Astrocyte of the spinal cord (primary cell): ENCODE results near the gene INAVA.

Source experiments
- DNase-seq: peaks from one replicate; pipeline ENCODE4 v3.0.0; 2011; ENCODE audit warnings: low read depth, low spot score
- H3K4me3 ChIP-seq: 2 replicates; pipeline ENCODE4 v1.5.1; 2011; ENCODE audit warnings: low read depth, mild to moderate bottlenecking, low read length, moderate library complexity
- in situ Hi-C: cut with HindIII; loops from 2 replicates; pipeline ENCODE4 v1.10.0; 2017; ENCODE audit warnings: low sequenced_read_pairs
- TF ChIP-seq, protein P1 (sequence below): IDR thresholded peaks from 2 replicates; pipeline ENCODE4 v1.5.1; 2012; ENCODE audit warnings: low read depth, mild to moderate bottlenecking, low read length, inconsistent platforms

The INAVA gene

DNA sequence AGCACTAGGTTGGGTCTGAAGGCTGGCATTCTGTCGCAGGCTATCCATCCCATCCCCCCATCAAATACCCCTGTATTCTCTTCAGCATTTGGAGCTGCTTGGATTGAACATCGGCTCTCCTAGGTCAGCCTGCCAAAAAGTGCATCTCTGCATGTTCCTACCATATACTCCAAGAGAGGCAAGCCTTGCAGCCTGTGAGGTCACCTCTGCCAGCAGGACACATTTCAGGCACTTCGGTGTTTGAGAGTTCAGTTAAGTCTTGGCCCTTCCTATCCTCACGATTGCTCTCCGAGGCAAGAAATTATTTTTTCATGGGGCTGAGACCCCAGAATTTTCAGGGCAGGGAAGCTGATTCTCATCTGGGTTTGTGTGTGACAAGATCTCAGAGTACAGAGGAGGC, 19.3 kb upstream of the INAVA start:
- no peak for DNase-seq
- in situ Hi-C loops, result no loop called here
- TF ChIP-seq, protein P1, sequence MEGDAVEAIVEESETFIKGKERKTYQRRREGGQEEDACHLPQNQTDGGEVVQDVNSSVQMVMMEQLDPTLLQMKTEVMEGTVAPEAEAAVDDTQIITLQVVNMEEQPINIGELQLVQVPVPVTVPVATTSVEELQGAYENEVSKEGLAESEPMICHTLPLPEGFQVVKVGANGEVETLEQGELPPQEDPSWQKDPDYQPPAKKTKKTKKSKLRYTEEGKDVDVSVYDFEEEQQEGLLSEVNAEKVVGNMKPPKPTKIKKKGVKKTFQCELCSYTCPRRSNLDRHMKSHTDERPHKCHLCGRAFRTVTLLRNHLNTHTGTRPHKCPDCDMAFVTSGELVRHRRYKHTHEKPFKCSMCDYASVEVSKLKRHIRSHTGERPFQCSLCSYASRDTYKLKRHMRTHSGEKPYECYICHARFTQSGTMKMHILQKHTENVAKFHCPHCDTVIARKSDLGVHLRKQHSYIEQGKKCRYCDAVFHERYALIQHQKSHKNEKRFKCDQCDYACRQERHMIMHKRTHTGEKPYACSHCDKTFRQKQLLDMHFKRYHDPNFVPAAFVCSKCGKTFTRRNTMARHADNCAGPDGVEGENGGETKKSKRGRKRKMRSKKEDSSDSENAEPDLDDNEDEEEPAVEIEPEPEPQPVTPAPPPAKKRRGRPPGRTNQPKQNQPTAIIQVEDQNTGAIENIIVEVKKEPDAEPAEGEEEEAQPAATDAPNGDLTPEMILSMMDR, result no peak
- no peak overlapping the region for H3K4me3 ChIP-seq

DNA sequence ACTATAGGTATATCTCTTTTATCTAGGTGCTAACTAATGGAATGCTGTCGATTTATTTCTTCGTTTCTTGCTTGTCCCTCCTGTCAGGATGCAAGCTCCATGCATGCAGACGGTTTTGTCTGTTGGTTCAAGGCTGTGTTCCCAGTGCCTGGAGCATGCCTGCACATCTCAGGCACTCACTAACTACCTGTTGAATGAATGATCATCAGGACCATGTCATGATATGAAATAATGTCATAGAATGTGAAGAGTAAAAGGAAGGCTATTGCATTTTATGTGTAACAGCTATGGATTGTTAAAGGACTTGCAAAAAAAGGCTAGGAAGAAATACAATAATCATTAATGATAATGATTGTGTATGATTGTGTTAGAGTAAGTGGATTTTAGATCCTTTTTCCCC, 17.7 kb upstream of the INAVA start:
- DNase-seq, result no peak
- in situ Hi-C loops, result no loop called here
- TF ChIP-seq, protein P1, result no peak
- no peak overlapping the region for H3K4me3 ChIP-seq

DNA sequence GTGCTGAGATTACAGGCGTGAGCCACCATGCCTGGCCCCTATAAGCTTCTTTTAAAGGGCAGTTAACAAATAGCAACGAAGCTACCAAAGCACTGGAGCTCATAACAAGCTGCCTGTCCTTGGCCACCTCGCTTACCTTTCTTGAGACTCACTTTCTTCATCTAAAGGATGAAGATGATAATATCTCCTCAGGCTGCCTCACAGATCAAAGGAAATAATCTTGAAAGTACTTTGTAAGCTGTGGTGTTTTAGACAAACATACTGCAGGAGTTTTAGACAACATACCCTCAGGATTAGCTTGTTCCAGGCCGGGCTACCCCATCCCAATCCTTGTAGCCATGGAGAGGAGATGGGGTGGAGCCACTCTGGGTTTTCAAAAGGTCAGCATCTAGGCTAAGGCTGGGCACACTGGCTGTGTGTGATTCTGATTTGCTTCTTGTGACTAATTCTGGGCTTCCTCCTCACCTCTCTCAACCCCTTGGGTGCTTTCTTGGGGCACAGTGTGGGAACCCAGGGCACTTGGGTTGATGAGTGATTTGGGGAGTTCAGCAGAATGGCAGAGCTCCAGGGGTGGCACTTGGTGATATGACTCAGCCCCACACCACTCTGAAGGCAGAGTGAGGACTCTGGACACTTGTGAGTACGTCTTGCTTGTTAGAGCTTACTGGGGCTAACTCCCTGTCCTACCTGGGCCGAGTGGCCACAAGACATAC, 16.7 kb upstream of the INAVA start:
- no peak overlapping the region for H3K4me3 ChIP-seq
- DNase-seq, result no peak
- in situ Hi-C loops, result no loop called here
- TF ChIP-seq, protein P1, result no peak

DNA sequence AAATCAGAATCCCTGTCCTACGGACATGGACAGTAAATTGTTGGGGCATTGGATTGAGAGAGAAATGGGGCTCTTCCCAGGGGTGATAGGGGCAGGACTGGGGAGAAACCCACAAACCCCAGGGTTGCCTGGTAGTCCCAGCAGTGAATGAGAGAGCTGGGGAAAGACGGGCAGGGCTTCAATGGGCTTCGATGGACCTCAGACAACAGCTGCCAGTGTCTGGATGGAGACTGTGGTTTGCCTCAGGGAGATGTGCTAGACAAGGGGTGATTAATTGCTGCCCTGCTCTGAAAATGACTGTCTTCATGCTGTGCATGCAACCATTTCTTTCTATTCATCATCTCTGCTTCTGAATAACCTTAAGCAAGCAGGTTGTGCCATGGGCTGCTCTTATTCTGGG, 14.5 kb upstream of the INAVA start:
- no peak for DNase-seq
- TF ChIP-seq, protein P1, result no peak
- in situ Hi-C loops, result no loop called here
- H3K4me3 ChIP-seq, result no peak overlapping the region

DNA sequence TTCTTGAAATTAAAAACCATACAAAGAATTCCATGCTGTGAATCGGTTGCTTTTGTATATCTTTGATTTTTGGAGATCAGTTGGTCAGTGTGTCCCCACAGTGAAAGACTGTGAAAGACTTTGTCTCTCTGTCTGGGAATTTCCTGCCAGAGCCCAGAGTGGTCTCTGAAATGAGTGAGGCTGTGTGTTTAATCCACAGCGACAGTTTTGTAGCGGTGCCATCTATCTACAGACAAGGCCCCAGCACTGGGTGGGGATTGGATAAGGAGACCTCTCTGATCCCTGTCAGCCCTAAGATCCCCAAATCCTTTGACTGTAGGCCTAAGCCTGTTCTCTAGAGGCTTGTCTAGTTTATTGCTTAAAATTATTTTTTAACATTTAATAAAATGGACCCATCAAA, 11.6 kb upstream of the INAVA start:
- TF ChIP-seq, protein P1, result no peak
- DNase-seq, result no peak
- no peak overlapping the region for H3K4me3 ChIP-seq
- in situ Hi-C loops, result no loop called here

DNA sequence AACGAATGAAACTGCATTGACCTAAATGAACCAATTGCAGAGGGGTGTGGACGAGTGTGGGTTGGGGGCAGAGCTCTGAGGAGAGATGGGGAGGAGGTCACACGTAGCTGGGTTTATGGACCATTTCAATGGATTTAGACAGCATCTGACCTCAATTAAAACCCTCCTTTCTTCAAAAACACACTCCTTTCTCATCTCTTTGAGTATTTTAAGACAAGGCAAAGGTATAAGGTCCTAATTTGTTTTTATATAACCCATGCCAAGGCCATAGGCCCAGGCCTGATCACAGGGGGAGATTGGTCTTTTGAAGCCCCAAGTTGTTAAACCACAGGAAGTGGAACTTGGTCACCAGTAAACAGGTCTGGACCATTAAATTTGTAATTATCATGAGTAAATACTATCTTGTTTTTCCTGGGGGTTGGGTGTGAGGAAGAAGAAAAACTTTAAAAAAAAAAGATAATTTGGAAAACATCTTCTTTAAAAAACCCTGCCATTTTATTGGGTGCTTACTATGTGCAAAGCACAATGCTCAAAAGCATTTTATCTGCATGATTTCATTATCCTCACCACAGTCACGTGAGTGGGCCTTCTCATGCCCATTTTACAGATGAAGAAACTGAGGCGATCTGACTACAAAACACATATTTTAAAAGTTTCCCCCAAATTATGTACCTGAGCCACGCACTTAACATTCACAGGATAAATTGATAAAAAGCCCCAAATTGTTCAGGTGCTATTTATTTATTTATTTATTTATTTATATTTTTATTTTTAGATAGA, 8.9 kb upstream of the INAVA start:
- TF ChIP-seq, protein P1, result no peak
- no peak overlapping the region for H3K4me3 ChIP-seq
- in situ Hi-C loops, result no loop called here
- DNase-seq, result no peak
